ENCODE data around the gene RREB1.

RREB1 gene

DNA sequence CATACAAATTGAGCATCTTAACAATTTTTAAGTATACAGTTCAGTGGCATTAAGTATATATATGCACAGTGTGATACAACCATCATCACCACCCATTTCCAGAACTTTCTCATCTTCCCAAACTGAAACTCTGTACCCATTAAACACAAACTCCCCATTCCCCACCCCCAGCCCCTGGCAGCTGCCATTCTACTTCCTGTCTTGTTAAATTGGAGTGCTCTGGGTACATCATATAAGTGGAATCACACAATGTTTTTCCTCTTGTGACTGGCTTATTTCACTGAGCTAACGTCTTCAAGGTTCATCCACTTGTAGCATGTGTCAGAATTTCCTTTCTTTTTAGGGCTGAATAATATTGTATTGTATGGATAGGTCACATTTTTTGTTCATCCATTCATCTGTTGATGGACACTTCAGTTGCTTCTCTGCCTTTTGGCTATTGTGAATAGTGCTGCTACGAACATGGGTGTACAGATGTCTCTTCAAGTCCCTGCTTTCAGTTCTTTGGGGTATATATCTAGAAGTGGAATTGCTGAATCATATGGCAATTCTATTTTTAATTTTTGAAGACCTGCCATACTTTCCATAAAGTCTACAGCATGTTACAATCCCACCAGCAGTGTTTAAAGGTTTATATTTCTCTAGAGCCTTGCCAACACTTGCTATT lies 19.6 kb upstream of the RREB1 start:
- H3K4me3 ChIP-seq, result no peak overlapping the region
- H3K27ac ChIP-seq, result no peak overlapping the region

DNA sequence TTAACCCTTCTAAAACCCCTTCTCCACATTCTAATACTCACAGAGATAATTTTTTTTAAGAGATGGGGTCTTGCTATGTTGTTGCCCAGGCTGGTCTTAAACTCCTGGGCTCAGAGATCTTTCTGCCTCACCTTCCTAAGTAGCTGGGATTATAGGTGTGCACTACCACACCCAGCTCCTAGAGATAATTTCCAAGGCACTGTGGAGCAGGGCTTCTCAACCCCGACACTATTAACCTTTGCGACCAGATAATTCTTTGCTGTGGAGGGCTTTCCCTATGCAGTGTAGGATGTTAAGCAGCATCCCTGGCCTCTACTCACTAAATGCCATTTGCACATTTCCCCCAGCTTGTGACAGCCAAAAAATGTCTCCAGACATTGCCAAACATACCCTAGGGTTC lies 8.8 kb upstream of the RREB1 start:
- Histone ChIP-seq H3K27ac (no peak overlapping the region), H3K4me3 (no peak overlapping the region)

DNA sequence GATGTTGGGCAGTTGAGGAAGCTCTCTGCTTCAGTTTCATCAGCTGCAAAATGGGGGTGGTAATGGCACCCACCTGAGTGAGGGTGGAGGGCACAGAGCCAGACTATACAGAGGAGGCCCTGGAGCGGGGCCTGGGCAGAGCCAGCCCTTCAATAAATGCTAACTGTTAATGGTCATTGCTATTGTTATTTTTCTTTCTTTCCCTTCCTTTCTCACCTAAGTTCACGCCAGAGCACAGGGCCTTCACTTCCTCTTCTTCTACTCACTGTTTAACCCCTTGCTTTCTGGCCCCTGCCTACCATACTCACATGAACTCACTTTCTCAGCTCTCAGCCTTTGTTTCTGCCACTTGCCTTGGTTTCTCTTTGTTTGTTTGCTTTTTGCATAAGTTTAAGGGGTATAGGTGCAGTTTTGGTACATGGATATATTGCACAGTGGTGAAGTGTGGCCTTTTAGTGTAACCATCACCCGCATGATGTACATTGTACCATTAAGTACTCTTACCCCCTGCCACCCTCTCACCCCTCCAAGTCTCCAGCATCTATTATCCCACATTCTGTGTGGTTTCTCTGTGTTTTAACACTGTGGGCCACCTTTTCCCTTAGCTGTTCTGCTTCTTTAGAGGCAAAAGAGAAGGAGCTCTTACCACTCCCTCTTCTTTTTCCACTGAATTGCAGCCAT lies 7.5 kb upstream of the RREB1 start:
- Histone ChIP-seq H3K27ac (no peak overlapping the region), H3K4me3 (no peak overlapping the region)

DNA sequence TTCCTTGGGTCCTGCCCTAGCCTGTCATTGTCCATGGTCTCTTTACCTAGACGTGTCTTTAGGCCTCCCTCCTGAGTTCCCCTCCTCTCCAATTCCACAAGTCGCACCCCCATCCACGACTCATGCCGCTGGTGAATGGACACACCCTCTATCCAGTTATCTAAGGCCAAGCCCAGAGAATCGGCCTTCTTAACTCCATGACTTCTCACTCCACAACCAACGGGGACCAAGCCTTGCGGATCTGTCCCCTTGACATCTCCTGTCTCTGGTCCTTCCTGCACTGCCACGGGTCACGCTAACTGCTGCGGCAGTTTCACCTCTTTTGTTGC lies 7.0 kb upstream of the RREB1 start:
- H3K4me3 ChIP-seq, result no peak overlapping the region
- H3K27ac ChIP-seq, result no peak overlapping the region

DNA sequence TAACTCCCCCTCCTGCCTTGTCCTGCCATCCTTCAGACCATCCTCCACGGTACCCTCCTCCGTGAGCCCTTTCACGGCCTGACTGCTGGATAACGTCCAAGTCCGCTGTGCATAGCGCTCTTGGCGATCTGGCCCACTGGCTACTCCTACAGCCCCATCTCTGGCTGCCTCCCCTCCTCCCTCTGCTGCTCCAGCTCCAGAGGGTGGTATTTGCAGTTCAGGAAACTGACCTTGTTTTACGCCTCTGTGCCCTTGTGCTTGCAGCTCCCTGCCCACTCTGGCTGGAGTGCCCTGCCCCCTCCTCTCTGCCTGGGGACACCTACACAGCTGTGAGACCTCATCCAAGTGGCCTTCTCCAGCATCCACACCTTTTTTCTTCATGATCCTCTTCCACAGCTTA lies 6.5 kb upstream of the RREB1 start:
- Histone ChIP-seq H3K27ac (no peak overlapping the region), H3K4me3 (no peak overlapping the region)

DNA sequence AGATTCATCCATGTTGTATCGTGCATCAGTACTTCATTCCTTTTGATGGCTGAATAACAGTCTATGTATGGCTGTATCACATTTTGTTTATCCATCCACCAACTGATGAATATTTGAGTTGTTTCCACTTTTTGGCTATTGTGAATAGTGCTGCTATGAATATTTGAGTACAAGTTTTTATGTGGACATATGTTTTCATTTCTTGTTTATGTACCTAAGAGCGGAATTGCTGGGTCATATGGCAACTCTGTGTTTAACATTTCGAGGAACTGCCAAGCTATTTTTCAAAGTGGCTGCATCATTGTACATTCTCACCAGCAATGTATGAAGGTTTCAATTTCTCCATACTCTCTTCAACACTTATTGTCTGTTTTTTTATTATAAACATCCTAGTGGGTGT lies 3.0 kb upstream of the RREB1 start:
- H3K4me3 ChIP-seq, result no peak overlapping the region
- no peak overlapping the region for H3K27ac ChIP-seq

DNA sequence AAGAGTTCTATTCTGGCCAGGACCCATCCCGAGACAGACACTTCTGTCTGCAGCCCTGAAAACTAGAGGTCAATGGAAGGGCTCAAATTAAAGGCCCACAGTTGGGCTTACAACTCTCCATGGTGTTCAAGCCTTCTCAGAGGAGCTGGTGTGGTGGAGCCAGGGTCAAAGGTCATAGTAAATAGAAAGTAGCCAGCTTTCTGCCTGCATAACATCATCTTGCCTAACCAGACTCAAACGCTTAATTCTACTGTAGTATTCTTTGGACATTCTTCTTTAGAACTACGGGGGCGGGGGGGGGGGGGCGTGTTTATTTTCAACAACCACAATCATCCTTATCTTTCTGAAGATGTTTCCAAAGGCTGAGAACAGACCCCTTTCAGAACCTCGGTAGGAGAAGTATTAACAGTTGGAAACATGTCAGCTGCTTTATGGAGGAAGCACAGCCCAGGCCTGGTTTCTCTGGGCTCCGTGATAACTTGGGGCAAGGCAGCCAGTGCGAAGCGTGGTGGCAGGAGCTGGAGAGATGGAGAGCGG lies 1.5 kb upstream of the RREB1 start:
- peak overlapping the region in 18 of 21 experiments; percentile 92 to 99 (median 96) for H3K27ac ChIP-seq

DNA sequence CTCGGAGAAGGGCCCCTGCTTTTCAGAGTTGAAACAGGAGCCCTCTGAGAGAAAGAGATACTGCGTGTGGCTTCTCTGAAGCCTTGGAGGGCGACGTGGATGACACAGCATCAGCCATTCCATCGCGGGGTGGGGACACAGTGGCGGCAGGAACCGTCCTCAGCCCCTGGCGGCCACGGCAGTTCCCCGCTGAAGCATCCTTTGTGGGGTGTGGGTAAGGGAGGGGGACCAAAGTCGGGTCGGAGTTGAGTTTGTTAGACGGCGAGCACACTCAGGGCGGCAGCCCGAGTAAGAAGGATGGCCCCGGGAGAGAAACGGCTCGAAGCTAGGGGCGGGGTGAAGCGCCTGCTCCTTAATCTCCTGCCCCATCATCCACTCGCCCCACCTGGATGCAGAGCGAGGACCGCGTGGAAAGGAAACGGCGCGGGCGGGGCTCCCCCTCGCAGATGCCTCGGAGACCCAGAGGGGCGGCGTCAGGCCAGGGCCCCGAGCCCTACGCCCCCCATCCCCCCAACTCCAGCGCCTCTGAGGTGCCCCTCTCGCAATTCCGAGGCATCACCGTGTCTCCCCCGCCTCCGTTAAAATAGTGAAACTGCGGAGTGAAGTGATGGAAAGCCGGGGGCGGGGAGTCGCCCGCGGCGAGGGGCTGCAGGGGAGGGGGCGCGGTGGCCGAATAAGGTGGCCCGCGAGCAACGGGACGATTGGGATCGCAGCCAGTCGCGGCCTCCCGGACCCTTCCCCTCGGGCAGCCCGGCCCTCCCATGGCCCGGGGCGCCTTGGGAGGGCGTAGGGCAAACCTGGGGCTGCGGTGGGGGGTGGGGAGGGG lies 796 bp upstream of the RREB1 start:
- Histone ChIP-seq H3K27ac (peak overlapping the region; percentile 74 to 99 (median 96)), H3K4me3 (peak overlapping the region; percentile 71 to 95 (median 92))

More for the DNA sequence above, 1.5 kb upstream of the RREB1 start:
- peak overlapping the region in 3 of 7 experiments; percentile 85 to 95 (median 93) for H3K4me3 ChIP-seq

DNA sequence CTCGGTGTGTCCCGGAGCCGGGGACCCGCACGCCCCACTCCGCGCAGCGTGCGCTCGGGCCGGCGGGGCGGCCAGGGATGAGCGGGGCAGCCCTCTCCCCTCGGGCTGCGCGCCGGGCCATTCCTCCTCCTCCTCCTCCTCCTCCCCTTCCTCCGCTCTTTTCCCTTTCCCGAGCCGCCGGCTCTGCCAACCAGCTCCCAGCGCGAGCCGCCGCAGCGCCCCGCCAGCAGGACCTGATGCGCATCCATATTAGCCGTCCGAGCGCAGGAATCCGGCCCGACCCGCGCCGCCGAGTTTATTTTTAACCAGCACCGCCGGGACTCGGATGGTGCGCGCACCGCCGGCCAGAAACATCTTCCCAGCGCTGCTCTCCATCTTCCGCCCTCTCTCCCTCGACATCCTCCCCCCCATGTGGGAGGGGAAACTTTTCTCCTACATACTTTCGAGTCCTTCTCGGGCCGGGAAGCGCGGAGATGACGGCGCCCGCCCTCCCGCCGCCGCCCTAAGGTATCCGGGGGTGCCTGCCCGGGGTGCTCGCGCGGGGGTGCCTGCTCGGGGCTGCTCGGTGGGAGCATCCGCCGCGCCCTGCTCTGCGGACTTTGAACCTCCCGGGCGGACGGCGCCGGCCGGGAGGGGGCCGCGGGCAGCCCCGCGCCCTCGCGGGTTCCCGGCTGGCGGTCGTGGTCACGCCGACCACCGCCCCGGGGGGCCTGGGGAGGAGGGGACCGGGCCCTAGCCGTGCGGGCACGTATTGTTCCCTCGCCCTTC lies 619 bp downstream of the RREB1 start:
- H3K27ac ChIP-seq, result peak overlapping the region; percentile 74 to 99 (median 96)
- H3K4me3 ChIP-seq, result peak overlapping the region; percentile 71 to 95 (median 92)

DNA sequence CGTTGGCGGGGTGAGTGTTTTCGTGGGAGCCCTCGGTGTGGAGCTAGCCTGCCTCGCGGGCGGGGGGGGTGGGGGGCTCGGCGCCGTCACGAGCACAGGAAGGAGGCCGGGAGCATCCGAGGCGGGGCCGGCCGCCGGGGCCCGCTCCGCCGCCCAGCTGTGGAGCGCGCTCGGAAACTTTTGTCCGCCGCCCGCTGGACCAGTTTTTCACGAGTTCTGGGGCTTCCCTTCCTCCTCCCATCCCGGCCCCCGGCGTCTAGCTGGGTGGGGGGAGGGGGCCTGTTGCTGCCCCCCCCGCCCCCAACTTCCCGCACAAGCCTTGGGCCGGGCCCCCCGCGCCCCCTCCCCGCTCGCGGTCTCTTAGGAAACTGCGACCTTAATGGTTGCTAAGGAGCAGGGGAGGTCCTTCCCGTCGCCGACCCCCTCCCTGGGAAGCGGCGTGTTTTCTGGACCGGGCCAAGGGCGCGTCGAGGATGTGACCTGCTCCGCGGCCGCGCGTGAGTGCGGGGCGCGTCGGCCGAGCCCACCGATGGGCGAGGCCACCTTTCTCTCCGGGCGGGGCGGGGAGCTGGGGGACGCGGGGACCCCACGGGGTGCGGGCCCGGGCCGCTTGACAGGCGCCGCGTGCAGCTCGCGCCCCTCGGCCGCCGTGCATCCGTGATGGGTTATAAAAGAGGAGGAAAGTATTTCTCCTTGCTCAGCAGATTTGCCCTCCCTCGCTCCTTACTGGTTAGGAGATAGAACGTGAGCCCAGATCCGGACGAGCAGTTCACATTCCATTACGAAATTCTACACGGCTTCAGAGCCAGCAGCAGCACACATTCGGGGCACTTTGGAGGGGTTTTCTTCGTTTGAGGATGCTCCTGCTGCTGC lies 1.4 kb downstream of the RREB1 start:
- Histone ChIP-seq H3K27ac (peak overlapping the region; percentile 74 to 99 (median 96)), H3K4me3 (peak overlapping the region; percentile 71 to 95 (median 92))

DNA sequence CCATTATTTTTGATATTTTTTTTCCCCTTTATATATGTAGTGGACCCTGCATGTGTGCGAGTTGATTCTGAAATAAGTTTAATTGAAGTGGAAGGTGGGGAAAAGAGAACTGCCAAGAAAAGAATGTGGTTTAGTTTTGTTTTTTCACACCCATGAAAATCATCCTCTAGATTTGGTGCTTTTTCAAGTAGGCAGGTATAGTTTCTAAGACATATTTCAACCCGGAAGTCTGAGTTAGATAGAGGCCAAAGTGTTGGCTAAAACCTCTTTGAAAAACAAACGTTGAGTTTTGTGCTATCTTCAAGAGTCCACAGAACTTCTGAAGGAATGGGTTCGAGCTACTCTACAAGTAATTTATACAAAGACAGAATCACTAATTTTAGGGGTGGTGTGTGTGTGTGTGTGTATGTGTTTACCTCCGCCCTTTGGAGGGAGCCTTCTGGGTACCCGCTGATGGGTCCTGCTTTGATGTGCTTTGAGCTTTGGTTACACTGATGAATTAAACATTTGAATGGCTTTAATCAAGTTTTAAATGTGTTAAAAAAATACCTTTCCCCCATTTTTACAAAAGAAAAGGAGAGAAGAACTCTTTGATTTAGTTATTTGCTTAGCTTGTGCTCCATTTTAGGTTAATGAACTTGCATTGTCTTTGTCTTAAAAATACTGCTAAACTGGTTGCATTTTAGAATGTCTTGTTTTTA lies 2.5 kb downstream of the RREB1 start:
- peak overlapping the region; percentile 71 to 95 (median 92) for H3K4me3 ChIP-seq
- H3K27ac ChIP-seq, result peak overlapping the region in 15 of 21 experiments; percentile 92 to 99 (median 95)

DNA sequence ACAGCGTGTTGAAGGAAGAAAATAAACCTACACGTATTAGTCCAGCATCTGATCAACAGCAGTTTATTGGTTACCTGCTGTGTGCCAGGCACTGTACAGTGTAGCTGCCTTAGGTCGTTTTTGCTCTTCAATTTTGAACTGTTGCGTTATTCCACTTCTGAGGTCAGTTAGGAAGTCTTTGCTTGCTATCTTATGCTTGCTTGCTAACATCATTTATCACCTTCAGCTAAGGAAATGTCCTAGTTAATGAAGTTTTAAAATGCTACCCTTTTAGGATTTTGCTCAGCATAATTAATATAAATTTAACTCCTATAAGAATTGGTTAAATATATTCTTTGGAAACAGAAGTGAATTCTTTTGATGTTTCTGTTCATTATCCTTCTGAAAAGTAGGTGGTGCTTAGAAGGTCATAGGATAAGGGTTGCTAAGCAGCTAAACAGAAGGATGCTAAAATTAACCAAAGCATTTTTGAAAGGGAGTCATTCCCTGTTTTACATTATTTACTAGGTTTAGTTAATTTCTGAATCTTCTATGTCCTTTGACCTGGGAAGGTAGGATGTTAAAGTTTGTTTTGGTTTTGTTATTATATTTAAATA lies 3.4 kb downstream of the RREB1 start:
- Histone ChIP-seq H3K27ac (no peak overlapping the region), H3K4me3 (no peak overlapping the region)

DNA sequence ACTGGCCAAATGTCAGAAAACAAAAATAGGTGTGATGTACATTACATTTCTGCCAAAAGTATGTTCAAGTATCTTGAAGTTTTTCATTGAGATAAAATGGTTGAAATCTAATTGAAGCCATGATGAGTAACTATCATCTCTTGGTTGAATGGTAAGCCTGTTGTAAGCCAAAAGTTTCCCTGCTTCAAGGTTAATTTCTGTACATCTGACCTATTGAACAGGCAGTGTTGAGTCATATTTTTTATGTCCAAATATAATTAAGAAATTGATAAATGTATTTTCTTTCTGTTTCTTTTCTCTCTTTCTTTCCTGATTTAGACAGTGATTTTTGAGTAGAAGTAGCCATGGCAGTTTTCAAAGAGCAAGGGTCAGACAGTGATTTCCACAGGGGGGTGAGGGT lies 4.4 kb downstream of the RREB1 start:
- peak overlapping the region in 3 of 21 experiments; percentile 1 to 11 (median 11) for H3K27ac ChIP-seq
- no peak overlapping the region for H3K4me3 ChIP-seq

DNA sequence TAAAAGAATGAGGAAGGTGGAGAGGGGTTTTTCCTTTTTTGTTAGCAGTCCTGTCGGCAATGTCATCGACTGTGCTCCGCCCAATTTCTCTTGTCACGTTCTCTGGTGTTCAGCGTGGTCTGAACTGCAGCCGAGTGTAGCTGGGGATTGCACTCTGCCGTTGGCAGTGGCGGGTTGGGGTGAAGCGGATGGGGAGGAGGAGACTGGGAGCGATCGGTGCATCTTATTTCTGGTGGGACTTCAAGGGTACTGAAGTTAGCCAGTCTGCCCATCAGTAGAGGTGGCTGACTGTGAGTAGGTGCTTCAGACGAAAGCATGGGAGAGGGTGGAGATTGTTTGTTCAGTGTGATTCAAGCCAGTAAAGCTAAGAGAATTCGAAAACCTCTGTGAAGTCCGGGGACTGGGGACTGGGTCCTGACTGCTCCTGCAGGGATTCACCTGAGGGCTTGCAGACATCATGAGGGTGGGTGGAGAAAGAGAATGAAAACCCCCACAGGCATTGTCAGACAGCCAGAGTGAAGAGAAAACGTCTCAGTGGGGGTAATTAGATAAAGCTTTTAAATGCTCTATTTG lies 5.1 kb downstream of the RREB1 start:
- Histone ChIP-seq H3K27ac (peak overlapping the region in 7 of 21 experiments; percentile 1 to 74 (median 16)), H3K4me3 (no peak overlapping the region)

DNA sequence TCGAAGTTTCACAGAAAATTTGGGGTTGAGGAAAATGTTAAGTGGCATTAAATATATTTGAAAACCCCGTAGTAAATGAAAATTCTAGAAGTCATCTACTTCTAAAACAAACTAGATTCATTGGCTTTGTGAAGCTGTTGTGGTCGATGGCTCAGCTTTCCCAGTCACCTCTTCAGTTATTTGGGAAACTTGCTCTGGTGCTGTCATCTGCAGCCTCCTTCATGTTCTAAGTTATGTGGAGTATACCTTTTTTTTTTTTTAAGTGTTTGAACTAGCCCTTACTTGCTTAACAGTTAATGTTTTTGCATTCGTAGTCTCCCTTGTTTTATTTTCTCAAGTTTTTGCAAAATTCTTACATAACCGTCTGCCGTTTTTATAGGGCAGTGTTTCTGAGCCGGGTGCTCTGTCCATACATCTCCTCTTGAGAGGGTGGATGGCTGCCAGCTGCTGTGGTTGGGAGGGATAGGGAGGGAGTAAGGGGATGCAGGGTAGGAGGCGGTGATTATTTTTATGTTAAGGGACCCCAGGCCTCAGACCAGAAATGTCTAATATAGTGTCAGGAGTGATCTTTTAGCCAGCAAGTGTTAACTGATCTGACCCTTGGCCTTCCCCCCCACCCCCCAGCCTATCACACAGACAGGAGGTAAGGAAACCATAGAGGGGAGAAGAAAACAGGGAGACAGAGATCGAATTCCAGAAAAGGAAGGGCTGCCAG lies 7.1 kb downstream of the RREB1 start:
- Histone ChIP-seq H3K27ac (peak overlapping the region in 8 of 21 experiments; percentile 0 to 74 (median 42)), H3K4me3 (no peak overlapping the region)

DNA sequence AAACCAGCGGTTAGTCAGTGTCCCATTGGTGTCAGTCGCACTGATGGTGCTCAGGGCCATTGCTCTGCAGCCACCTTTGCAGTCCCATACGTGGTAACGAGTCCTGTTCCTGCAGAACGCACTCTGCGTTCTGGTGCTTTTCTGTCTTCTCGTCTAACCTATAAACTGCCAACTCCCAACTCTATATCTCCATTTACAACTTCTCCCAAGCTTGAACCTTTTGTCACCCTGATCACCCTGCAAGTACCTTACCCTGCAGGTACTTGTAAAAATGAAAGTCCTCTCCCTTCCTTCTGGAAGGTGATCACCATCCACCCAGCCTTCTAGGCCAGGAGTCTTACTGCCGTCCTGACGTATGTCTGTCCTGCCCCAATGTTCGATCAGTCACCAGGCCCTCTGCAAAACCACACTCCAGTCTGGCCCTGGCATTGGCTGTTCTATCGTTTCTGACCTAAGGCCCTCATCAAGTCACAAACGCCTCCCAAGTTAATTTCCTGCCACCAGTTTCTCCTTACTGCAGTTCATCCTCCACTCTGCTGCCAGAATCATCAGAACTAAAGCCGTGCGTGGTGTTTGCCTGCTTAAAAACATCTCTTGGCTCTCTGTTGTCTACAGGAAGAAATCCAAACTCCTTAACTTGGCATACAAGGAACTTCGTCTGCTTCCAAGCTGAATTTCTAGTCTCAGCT lies 7.9 kb downstream of the RREB1 start:
- peak overlapping the region in 13 of 21 experiments; percentile 5 to 74 (median 49) for H3K27ac ChIP-seq
- no peak overlapping the region for H3K4me3 ChIP-seq

Measured in skin epidermis (tissue), 12 donors.